ENCODE data around the gene PDE2A. TPM values are rescaled to one million over a fixed set of nuclear protein-coding genes. Genes with fewer than 3 reads are reported as not detected.

The PDE2A gene
- total and polyA plus RNA-seq, 2 donors (not counting 1 experiment from before 2014, with no cell fraction given) = 0.88 to 2.9 TPM

GRCh38 chr11:72637198-72637597 is 37.0 kb downstream of the PDE2A start:
- no peak overlapping the region for H3K9ac ChIP-seq (ENCODE audit: low read length)
- H3K27me3 ChIP-seq (replicated peaks in 1 of 4; ENCODE audit: control extremely low read depth in 1 of 4, control insufficient read depth in 3 of 4, insufficient read depth in 4 of 4, low read length in 3 of 4) = peaks cover 0 to 55% (median 18%) of the 10 kb centered on the region in 4 experiments
- H3K9me3 ChIP-seq (ENCODE audit: control extremely low read depth in 1 of 3, control insufficient read depth in 2 of 3, insufficient read depth in 1 of 3, low read length in 2 of 3) = peaks cover 0 to 6% (median 0%) of the 10 kb centered on the region in 3 donors
- CTCF ChIA-PET = no interaction called here
- H3K27me3 Mint-ChIP-seq = peaks cover 20% of the 10 kb centered on the region
- H3K4me1 ChIP-seq (ENCODE audit: control insufficient read depth in 2 of 2, insufficient read depth in 2 of 2, low read length in 2 of 2) = peaks cover 6 to 10% of the 10 kb centered on the region in 2 donors
- ATAC-seq (ENCODE audit: low read depth) = no peak
- TF ChIP-seq CTCF (IDR thresholded peaks at IDR 0.05) (no peak), EZH2 (IDR thresholded peaks at IDR 0.05; ENCODE audit: borderline replicate concordance, insufficient read depth, low read depth, low read length, poor library complexity, severe bottlenecking) (no peak)
- H3K36me3 ChIP-seq (replicated peaks in 1 of 2; ENCODE audit: control extremely low read depth in 1 of 2, control insufficient read depth in 1 of 2, extremely low read depth in 1 of 2, insufficient read depth in 2 of 2, low read length in 1 of 2) = no peaks in the 10 kb centered on the region
- H4K20me1 ChIP-seq (ENCODE audit: control insufficient read depth, insufficient read depth, low read length, poor library complexity, severe bottlenecking) = no peaks in the 10 kb centered on the region
- POLR2A ChIA-PET = no interaction called here
- DNase-seq = no peak
- H2AFZ ChIP-seq (ENCODE audit: insufficient read depth, low read depth, low read length, poor library complexity, severe bottlenecking) = no peak overlapping the region
- no peak overlapping the region for H3K27ac Mint-ChIP-seq
- no peak overlapping the region for H3K4me2 ChIP-seq (replicated peaks; ENCODE audit: low read depth, low read length, poor library complexity, severe bottlenecking)
- no peak overlapping the region for H3K4me3 ChIP-seq (ENCODE audit: control extremely low read depth in 1 of 5, extremely low read depth in 1 of 5, insufficient read depth in 1 of 5, low read depth in 2 of 5, low read length in 4 of 5)
- no peaks in the 10 kb centered on the region for H3K4me1 Mint-ChIP-seq
- H3K27ac ChIP-seq (ENCODE audit: low read length in 2 of 2) = no peak overlapping the region
- no CpG with 5 or more reads among the region's 2 CpGs for WGBS (ENCODE audit: insufficient coverage)
- no peaks in the 10 kb centered on the region for H3K79me2 ChIP-seq (ENCODE audit: control insufficient read depth, insufficient read depth, low read length)
- H3K4me3 Mint-ChIP-seq = no peak overlapping the region
- no peaks in the 10 kb centered on the region for H3K9me3 Mint-ChIP-seq (ENCODE audit: insufficient read depth)
- intact Hi-C loops (cut with micrococcal nuclease) = no loop called here

- Mint-ChIP-seq H3K27ac (no peak overlapping the region), H3K27me3 (peaks cover 20% of the 10 kb centered on the region), H3K9me3 (ENCODE audit: insufficient read depth) (no peaks in the 10 kb centered on the region), H3K4me1 (no peaks in the 10 kb centered on the region), H3K4me3 (no peak overlapping the region)
- H3K9me3 ChIP-seq (ENCODE audit: control extremely low read depth in 1 of 3, control insufficient read depth in 2 of 3, insufficient read depth in 1 of 3, low read length in 2 of 3) = peaks cover 0 to 6% (median 0%) of the 10 kb centered on the region in 3 donors
- ATAC-seq (ENCODE audit: low read depth) (no peak), DNase-seq (no peak)
- peaks cover 0 to 48% (median 12%) of the 10 kb centered on the region in 4 experiments for H3K27me3 ChIP-seq (replicated peaks in 1 of 4; ENCODE audit: control extremely low read depth in 1 of 4, control insufficient read depth in 3 of 4, insufficient read depth in 4 of 4, low read length in 3 of 4)
- no peaks in the 10 kb centered on the region for H4K20me1 ChIP-seq (ENCODE audit: control insufficient read depth, insufficient read depth, low read length, poor library complexity, severe bottlenecking)
- H3K4me1 ChIP-seq (ENCODE audit: control insufficient read depth in 2 of 2, insufficient read depth in 2 of 2, low read length in 2 of 2) = peaks cover 0 to 2% of the 10 kb centered on the region in 2 donors
- WGBS (ENCODE audit: insufficient coverage) = 93% methylated on average over 3 of the region's 3 CpGs
- intact Hi-C loops (cut with micrococcal nuclease) = no loop called here
- H3K79me2 ChIP-seq (ENCODE audit: control insufficient read depth, insufficient read depth, low read length) = no peaks in the 10 kb centered on the region
- ChIA-PET POLR2A (no interaction called here), CTCF (interaction anchor here (2.0 kb wide), 1 partner anchor 26 kb away, joined by 5 read pairs; no protein-coding TSS in a partner anchor)
- no peak overlapping the region for H2AFZ ChIP-seq (ENCODE audit: insufficient read depth, low read depth, low read length, poor library complexity, severe bottlenecking)
- no peak overlapping the region for H3K9ac ChIP-seq (ENCODE audit: low read length)
- no peak overlapping the region for H3K27ac ChIP-seq (ENCODE audit: low read length in 2 of 2)
- no peak overlapping the region for H3K4me2 ChIP-seq (replicated peaks; ENCODE audit: low read depth, low read length, poor library complexity, severe bottlenecking)
- no peak for TF ChIP-seq EZH2 (IDR thresholded peaks at IDR 0.05; ENCODE audit: borderline replicate concordance, insufficient read depth, low read depth, low read length, poor library complexity, severe bottlenecking)
- TF ChIP-seq CTCF (IDR thresholded peaks at IDR 0.05) = no peak
- no peaks in the 10 kb centered on the region for H3K36me3 ChIP-seq (replicated peaks in 1 of 2; ENCODE audit: control extremely low read depth in 1 of 2, control insufficient read depth in 1 of 2, extremely low read depth in 1 of 2, insufficient read depth in 2 of 2, low read length in 1 of 2)
- H3K4me3 ChIP-seq (ENCODE audit: control extremely low read depth in 1 of 5, extremely low read depth in 1 of 5, insufficient read depth in 1 of 5, low read depth in 2 of 5, low read length in 4 of 5) = no peak overlapping the region
Observed at GRCh38 chr11:72636376-72636775, 37.8 kb downstream of the PDE2A start.

All from B cell (primary cell).